HepG2 (cell line): ENCODE results near the gene CCDC191. TPM values are rescaled to one million over a fixed set of nuclear protein-coding genes. Genes with fewer than 3 reads are reported as not detected.
A peak's percentile ranks its signal among the peaks of the same experiment; 100 is the strongest.

ENCODE experiments used
- FOXO4 ChIP-seq: sonication (generic); formaldehyde crosslinking; conservative IDR thresholded peaks from 2 replicates; pipeline ENCODE4 v1.8.1; 2023; ENCODE audit warnings: missing genetic modification reagents
- HNRNPUL1 ChIP-seq: fragments of 200-400 bp; formaldehyde crosslinking; IDR thresholded peaks from 2 replicates; pipeline ENCODE4 v1.6.1; 2017; ENCODE audit warnings: low read depth, mild to moderate bottlenecking, low read length, moderate library complexity
- KLF11 ChIP-seq: IDR thresholded peaks from 2 replicates; pipeline ENCODE4 v1.6.1; 2016; ENCODE audit warnings: missing compliant biosample characterization
- KMT2A ChIP-seq: sonication (generic); formaldehyde crosslinking; IDR thresholded peaks from 2 replicates; pipeline ENCODE4 v1.4.0; 2020; ENCODE audit warnings: missing genetic modification reagents
- NFE2 ChIP-seq: sonication (generic); formaldehyde crosslinking; IDR thresholded peaks from 2 replicates; pipeline ENCODE4 v1.4.0; 2020; ENCODE audit warnings: missing genetic modification reagents
- NR2C2 ChIP-seq: sonication (generic); formaldehyde crosslinking; IDR thresholded peaks from 2 replicates; pipeline ENCODE4 v1.4.0; 2020; ENCODE audit warnings: missing genetic modification reagents, mild to moderate bottlenecking, moderate library complexity, borderline replicate concordance
- NRL ChIP-seq: sonication (generic); formaldehyde crosslinking; IDR thresholded peaks from 2 replicates; pipeline ENCODE4 v1.5.0; 2020; ENCODE audit warnings: missing genetic modification reagents, mild to moderate bottlenecking, moderate library complexity, borderline replicate concordance
- RFXANK ChIP-seq: IDR thresholded peaks from 2 replicates; pipeline ENCODE4 v1.6.1; 2016
- YEATS2 ChIP-seq: sonication (generic); formaldehyde crosslinking; IDR thresholded peaks from 2 replicates; pipeline ENCODE4 v1.4.0; 2020; ENCODE audit warnings: missing genetic modification reagents, borderline replicate concordance
- ZFP41 ChIP-seq: sonication (generic); formaldehyde crosslinking; IDR thresholded peaks from 2 replicates; pipeline ENCODE4 v1.4.0; 2020; ENCODE audit warnings: mild to moderate bottlenecking, missing genetic modification reagents, borderline replicate concordance
- ZNF407 ChIP-seq: sonication (generic); formaldehyde crosslinking; IDR thresholded peaks from one replicate; pipeline ENCODE4 v1.5.1; 2020; ENCODE audit warnings: mild to moderate bottlenecking, missing genetic modification reagents; ENCODE audit errors: not compliant biosample characterization
- ZNF597 ChIP-seq: sonication (generic); formaldehyde crosslinking; IDR thresholded peaks from 2 replicates; pipeline ENCODE4 v1.5.0; 2020; ENCODE audit warnings: missing genetic modification reagents
- ZNF691 ChIP-seq: sonication (generic); formaldehyde crosslinking; IDR thresholded peaks from 2 replicates; pipeline ENCODE4 v1.4.0; 2020; ENCODE audit warnings: missing genetic modification reagents, low read depth, mild to moderate bottlenecking, borderline replicate concordance
- ZNF770 ChIP-seq: sonication (generic); formaldehyde crosslinking; IDR thresholded peaks from 2 replicates; pipeline ENCODE4 v1.5.0; 2020; ENCODE audit warnings: mild to moderate bottlenecking, missing genetic modification reagents
- polyA plus RNA-seq, 8 experiments: library from polyadenylated mRNA; depleted of rRNA in 3 of 8; stranded (reverse) in 7 of 8; unstranded in 1 of 8; fragments of >200 nt; fragmentation: Illumina TruSeq in 4 of 8; extraction: Trizol in 4 of 8; gene quantifications; 2 replicates each; pipeline versions ENCODE4 v1.2.1 to v1.2.3, GENCODE V29; 2011 to 2016; ENCODE audit warnings: low read depth in 4 of 8, missing spikeins in 1 of 8, mixed read lengths in 1 of 8; ENCODE audit not compliant: insufficient read depth in 1 of 8
- total RNA-seq, 5 experiments: library from RNA; depleted of rRNA; stranded (reverse); fragments of >200 nt; fragmentation: Illumina TruSeq; extraction: Trizol; gene quantifications; 2 replicates each; pipeline ENCODE4 v1.2.3, GENCODE V29; 2016; ENCODE audit warnings: low read depth in 1 of 5

CCDC191 gene
- total and polyA plus RNA-seq, 2 of the 13 experiments (the other 11 are each of a cell fraction or from before 2014, with no cell fraction given) = 0.91 to 1.4 TPM

- TF ChIP-seq ZNF407 (CRISPR knock-in tag) (no peak), ZFP41 (CRISPR knock-in tag) (no peak), HNRNPUL1 (no peak), ZNF691 (CRISPR knock-in tag) (no peak), KMT2A (CRISPR knock-in tag) (peak; percentile 77), NFE2 (no peak), NR2C2 (CRISPR knock-in tag) (peak; percentile 89), RFXANK (CRISPR knock-in tag) (no peak), FOXO4 (no peak), NRL (CRISPR knock-in tag) (no peak; the same call in 1 of the 2 replicates), ZNF597 (peak; percentile 72; the same call in 1 of the 2 replicates), YEATS2 (CRISPR knock-in tag) (peak; percentile 83), KLF11 (no peak), ZNF770 (CRISPR knock-in tag) (no peak)
These were observed at the start of gene CCDC191, which contains the start of gene QTRT2 (continued) for GRCh38 chr3:114056130-114057010.
